Measurements from ENCODE around the gene GLIS2.

Gene GLIS2

DNA sequence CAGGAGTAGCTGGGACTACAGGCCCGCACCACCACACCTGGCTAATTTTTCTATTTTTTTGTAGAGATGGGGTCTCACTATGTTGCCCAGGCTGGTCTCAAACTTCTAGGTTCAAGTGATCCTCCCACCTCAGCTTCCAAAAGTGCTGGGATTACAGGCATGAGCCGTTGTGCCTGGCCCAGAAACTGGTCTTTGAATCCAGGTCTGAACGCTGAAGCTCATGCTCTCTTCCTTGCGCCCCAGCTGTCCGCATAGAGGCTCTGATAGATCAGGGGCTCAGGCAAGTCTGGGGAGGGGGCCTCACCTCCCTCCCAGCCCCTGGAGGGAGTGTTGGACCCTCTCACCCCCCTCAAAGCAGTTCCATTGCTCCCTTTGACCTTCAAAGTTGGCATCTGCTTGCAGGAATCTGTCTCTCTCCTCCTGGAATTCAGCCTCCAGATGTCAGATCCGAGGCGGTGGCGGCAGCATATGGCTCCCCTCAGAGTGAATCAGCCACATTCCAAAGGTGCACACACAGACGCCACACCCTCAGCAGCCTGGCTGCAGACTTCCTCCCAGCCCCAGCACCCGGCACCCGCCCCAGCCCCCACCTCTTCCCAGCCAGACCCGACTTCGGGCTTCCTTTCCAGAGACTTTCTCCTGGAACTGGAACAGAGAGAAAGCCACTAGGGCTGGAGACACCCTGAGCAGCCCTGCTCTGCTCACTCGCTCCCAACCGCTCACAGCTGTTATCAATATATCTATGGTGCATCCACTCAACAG is 16.9 kb upstream of the GLIS2 start:
- FAIRE-seq: no peak

DNA sequence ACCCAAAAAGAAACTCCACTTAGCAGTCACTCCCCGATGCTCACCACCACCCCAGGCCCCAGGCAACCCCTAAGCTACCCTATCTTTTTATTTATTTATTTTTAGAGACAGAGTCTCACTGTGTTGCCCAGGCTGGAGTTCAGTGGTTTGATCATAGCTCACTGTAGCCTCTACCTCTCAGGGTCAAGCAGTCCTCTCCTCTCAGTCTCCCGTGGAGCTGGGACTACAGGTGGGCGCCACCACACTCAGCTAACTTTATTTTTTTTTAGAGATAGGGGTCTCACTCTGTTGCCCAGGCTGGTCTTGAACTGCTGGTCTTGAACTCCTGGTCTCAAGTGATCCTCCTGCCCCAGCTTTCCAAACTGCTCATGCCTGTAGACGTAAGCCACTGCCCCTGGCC is 14.7 kb upstream of the GLIS2 start:
- no peak for FAIRE-seq

DNA sequence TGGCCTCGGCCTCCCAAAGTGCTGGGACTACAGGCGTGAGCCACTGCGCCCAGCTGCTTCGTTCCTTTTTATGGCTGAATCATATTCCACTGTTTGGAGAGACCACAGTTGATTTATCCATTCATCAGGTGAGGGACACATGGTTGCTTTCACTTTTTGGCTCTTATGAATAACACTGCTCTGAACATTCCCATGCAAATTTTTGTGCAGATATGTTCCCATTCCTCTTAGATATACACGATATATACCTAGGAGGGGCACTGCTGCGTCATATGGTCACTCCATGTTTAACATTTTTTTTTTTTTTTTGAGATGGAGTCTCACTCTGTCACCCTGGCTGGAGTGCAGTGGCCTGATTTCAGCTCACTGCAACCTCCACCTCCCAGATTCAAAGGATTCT is 13.9 kb upstream of the GLIS2 start:
- no peak for FAIRE-seq

DNA sequence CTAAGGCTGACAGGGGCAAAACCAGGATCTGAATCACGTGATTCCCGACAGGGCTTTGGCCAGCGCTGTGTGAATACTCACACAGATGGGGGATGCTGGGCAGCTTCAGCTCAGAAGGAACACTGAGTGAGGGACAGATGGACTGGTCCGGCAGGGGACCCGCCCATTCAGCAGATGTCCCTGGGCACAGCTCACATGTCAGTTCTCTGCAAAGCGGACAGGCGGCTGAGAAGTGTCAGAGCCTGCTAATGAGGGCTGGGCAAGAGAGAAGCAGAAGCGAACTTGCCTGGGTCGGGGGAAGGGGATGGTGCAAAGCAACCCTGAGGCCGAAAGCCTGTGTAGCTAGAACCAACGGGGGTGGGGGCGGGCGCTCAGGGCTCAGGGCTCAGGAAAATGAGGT is 11.9 kb upstream of the GLIS2 start:
- no peak for FAIRE-seq

- no peak for FAIRE-seq
Measured at GRCh38 chr16:4306470-4307214, 9.2 kb upstream of the GLIS2 start.

- no peak for FAIRE-seq
Measured at GRCh38 chr16:4307215-4308037, 8.4 kb upstream of the GLIS2 start.

- FAIRE-seq: no peak
Measured at GRCh38 chr16:4309102-4309832, 6.6 kb upstream of the GLIS2 start.

DNA sequence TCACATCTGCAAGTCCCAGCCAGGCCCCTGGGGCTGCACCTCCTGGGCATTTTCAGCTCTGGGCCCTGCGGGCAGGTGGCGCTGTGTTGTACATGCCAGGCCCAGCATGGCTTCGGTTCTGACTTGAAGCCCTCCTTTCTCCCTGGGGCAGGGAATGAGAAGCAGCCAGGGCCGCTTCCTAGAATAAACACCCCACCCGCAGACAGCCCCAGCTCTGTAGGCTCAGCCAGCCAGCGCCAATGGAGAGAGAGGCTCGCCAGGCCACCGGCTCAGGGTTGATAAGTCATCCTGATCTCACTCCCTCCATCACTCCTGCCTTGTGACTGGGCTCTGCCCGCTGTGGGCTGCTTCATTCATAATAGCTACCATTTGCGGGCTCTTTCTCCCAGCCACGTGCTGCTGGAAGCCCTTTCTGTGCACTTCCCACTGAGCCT is 6.0 kb upstream of the GLIS2 start:
- no peak for FAIRE-seq

GRCh38 chr16:4313563-4314531 is 2.0 kb upstream of the GLIS2 start:
- FAIRE-seq: no peak

- FAIRE-seq: no peak
Measured at GRCh38 chr16:4314532-4315185, 1.2 kb upstream of the GLIS2 start.

DNA sequence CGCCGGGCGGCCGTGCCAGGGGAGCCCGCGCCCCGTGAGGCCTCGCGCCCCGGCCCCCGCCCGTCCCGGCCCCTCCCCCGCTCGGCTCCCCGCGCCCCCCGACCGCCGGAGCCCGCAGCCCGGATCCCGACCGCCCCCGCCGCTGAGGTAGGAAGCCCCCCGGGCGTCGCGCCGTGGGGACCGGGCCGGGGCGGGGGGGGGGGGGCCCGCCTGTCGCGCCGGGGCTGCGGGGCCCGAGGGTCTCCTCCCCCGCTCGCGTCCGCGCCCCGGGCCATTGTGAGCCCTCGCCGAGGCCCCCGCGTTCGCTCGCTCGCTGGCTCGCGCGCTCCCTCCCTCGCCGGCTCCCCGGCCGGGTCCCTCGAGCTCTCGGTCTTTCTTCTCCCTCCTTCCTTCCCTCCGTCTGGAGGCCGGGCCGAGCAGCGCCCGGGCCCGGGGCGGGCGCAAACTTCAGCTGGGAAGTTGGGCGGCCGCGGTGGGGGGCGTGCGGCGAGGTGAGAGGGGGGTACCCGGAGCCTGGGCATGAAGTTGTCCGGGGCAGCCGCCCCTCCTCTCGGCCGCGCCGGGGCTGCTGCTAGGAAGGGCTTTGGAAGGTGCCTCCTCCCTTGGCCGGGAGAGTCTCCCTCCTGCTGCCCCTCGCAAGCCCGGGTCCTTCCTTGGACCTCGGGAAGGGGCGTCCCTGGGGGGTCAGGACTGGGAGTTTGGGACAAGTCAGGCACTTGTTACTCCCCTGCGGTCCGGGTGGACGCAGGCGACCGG is 419 bp downstream of the GLIS2 start:
- FAIRE-seq: no peak

DNA sequence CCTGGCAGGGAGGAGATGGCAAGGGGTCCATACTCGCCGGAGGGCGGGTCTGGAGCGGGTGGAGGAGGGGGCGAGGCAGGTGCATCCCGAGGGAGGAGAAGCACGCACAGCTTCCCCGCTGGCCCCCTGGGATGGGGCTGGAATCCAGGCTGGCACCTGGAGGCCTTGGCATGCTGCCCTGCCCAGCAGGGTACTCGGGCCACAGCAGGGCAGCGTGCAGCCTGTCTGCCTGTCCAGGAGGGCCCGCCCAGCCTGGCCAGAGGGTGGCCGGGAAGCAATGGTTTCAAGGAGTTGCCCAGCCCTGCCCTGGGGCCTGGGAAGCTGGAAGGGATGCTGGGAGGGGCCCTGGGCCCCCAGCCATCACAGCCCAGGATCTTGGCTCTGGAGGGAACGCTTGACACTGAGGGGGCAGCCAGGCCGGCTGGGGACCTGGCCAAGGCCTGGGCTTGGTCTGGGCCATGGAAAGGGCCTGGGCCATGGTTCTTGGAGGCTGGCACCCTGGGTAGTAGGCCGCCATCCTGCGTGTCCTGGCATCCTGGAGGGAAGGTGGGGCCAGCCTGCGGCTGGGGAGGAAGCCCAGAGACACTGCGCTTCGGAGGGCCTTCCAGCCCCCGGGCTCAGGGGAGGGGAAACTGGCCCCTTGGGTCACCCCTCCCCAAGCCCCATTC is 1.1 kb downstream of the GLIS2 start:
- no peak for FAIRE-seq

- FAIRE-seq: no peak
Measured at GRCh38 chr16:4317532-4318450, 1.9 kb downstream of the GLIS2 start.

DNA sequence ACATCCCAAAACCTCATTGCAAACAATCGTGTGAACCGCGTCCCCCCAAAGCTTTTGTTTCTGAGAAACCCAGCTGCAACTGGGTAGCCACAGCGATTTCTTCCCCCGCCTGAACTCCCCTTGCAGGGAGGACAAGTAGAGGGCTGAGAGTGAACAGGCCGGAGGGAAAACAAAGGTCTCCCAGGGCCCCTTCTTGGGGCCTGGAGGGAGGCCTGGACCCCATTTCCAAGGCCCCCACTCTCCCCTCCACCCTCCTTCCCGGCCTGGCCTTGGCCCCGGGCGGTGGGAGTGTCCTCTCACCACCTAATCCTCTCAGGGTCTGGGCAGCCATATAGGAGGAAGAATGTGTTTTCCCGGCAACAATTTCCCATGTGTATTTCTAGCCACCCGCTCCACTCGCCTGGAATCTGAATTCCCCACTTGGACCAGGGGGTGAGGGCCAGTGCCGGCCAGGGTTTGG is 2.6 kb downstream of the GLIS2 start:
- FAIRE-seq: no peak

GRCh38 chr16:4318967-4319366 is 3.1 kb downstream of the GLIS2 start:
- no peak for FAIRE-seq

DNA sequence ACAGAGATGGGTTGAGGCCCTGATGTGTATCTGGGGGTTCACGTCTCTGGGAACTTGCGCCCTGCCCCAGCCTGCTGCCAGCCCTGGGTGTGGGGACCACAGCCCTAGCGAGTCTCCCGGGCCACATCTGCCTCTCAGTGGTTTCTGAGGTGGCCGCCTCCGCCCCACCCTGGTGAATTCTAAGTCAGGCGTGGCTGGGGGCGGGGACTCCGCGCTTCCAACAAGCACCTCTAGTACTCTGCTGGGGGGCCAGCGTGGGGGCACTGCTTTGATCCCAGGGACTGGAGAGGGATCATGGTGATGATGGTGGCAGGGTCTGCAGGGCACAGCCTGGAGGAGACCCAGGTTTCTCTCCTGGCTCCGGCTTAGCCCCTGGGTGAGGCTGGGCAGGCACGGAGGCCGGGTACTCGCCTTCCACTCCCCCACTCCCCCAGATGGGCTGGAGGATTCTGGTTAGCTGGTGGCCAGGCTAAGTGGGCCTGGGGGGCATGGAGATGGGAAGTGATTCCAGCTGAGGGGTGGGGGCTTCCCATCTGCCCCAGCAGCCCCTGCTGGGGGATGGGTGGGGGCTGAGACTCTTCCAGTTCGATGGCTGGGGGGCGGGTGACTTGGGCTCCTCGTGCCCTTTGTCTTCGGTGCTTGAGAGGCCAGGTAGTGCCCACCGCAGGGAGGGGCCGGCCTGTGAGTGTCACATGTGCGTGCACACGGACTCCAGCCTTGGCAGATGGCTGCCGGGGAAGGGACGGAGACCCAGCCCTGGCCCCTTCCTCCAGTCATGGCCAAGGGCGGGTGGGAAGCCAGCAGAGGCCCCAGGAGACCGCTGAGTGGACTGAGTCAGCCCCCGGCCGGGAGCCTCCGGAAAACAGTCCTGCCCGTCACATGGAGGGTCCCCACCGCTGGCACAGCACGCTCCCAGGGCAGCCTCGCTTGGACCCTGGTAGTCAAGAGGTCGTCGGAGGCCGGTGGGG is 3.9 kb downstream of the GLIS2 start:
- FAIRE-seq: no peak

GRCh38 chr16:4320571-4321137 is 4.8 kb downstream of the GLIS2 start:
- FAIRE-seq: no peak
